Pancreas (tissue), 10 donors: ENCODE measurements around the gene PLCG2. TPM values are rescaled to one million over a fixed set of nuclear protein-coding genes. Genes with fewer than 3 reads are reported as not detected.
"Not testable (repeated sequence)": the region's sequence is repeated elsewhere in the genome, so short reads cannot be mapped to it uniquely, and the experiment has no call there.

Experiments used
- ATAC-seq, 4 donors: fragments of 200-7000 bp; cut with Tn5 transposase; one replicate each; pipeline versions ENCODE4 v1.8.0 to v1.9.1; 2020; ENCODE audit warnings: mild to moderate bottlenecking in 4 of 4, moderate library complexity in 4 of 4
- DNase-seq, 6 donors: peaks; one replicate each; pipeline ENCODE4 v3.0.0-alpha.2; 2020
- FAIRE-seq: peaks from 2 replicates; lab custom pipeline; 2012; peaks lifted over from hg19 to GRCh38; lab: Jason Lieb, UNC
- H3K27ac ChIP-seq, 4 donors: fragments of 200-600 bp; sonication (generic); 1 replicate in 3 of 4; 2 replicates in 1 of 4; pipeline versions ENCODE4 v1.5.0 to v1.8.0; 2020
- H3K27me3 ChIP-seq, 4 donors: fragments of 200-600 bp; one replicate each; pipeline ENCODE4 v1.8.0; 2021
- H3K36me3 ChIP-seq, 3 donors: fragments of 200-600 bp; sonication (generic) in 1 of 3; one replicate each; pipeline versions ENCODE4 v1.5.0 to v1.8.0; 2020 to 2021
- H3K4me1 ChIP-seq, 3 donors: fragments of 200-600 bp; one replicate each; pipeline ENCODE4 v1.8.0; 2021
- H3K4me3 ChIP-seq, 4 donors: fragments of 200-600 bp; sonication (generic) in 2 of 4; one replicate each; pipeline versions ENCODE4 v1.5.0 to v1.8.0; 2020 to 2021
- H3K9me3 ChIP-seq, 4 donors: fragments of 200-600 bp; one replicate each; pipeline ENCODE4 v1.8.0; 2021
- CTCF ChIP-seq, 4 donors: fragments of 200-600 bp; sonication (generic) in 3 of 4; IDR thresholded peaks; one replicate each; pipeline versions ENCODE4 v1.5.0 to v1.8.0; 2021; ENCODE audit warnings: antibody characterized with exemption in 4 of 4
- WGBS, 2 donors: extraction: QIAGEN DNeasy Blood & Tissue Kit; methylation state at CpG; one replicate each; pipeline ENCODE4 v1.1.7; 2013; 5-methylcytosine and 5-hydroxymethylcytosine counted together
- intact Hi-C, 3 donors: fragments of 100-400 bp; cut with DNase I; formaldehyde crosslinking; loops; one replicate each; pipeline versions ENCODE4 v1.11.1 to v1.14.2; 2022
- polyA plus RNA-seq, 2 donors: library from polyadenylated mRNA; stranded (reverse); fragments of 200-250 nt; gene quantifications; one replicate each; pipeline ENCODE4 v1.2.3, GENCODE V29; 2013
- total RNA-seq, 6 donors: library from RNA; stranded (reverse); fragmentation: NEBNext Ultra II Directional in 4 of 6; extraction: Animal tissue kit (Norgen Biotek cat#: 25700) in 4 of 6; gene quantifications; one replicate each; pipeline versions ENCODE4 v1.2.1 to v1.2.4, GENCODE V29; 2021 to 2023
- donor health status: healthy with polysubstance abuse.
- donor health status: DM: no; HTN: no; CAD: no; lungs with moderate emphysema.
- donor health status: DM: no; HTN: no; CAD: no.
- donor health status: control.
- donor health status: control.
- donor health status: Bipolar disorder and iron deficiency.
- donor health status: DM: yes; HTN: yes; CAD: no.
- donor health status: DM: no; HTN: no; CAD: no.
- donor health status: DM: no; HTN: no; CAD: no.
- donor health status: DM: yes; HTN: yes; CAD: no.

Gene PLCG2
- total and polyA plus RNA-seq, 8 donors, result 3.7 to 23.6 (median 8.0) TPM

- 62 to 70% methylated on average over 18 of the region's 18 CpGs for WGBS, 2 donors
- no peak overlapping the region for H3K4me3 ChIP-seq
- no peaks in the 10 kb centered on the region for H3K36me3 ChIP-seq
- FAIRE-seq, result no peak
- H3K4me1 ChIP-seq, result no peaks in the 10 kb centered on the region
- intact Hi-C loops, result no loop called here
- H3K27me3 ChIP-seq, result no peaks in the 10 kb centered on the region
- no peak for TF ChIP-seq CTCF (IDR thresholded peaks at IDR 0.05)
- H3K9me3 ChIP-seq, result no peaks in the 10 kb centered on the region
- DNase-seq, result peak in 1 of 6 donors; percentile 59
- peak in 2 of 4 donors; percentile 30 to 49 for ATAC-seq
- no peak overlapping the region for H3K27ac ChIP-seq
These were observed 40.2 kb upstream of the PLCG2 start for GRCh38 chr16:81738783-81739496.

GRCh38 chr16:81739503-81739902 lies 39.6 kb upstream of the PLCG2 start:
- FAIRE-seq, result no peak
- no peak for TF ChIP-seq CTCF (IDR thresholded peaks at IDR 0.05)
- Histone ChIP-seq H3K4me1 (no peaks in the 10 kb centered on the region), H3K27me3 (no peaks in the 10 kb centered on the region), H3K4me3 (no peak overlapping the region), H3K27ac (no peak overlapping the region), H3K9me3 (no peaks in the 10 kb centered on the region), H3K36me3 (no peaks in the 10 kb centered on the region)
- intact Hi-C loops, result no loop called here
- 68 to 78% methylated on average over 8 of the region's 8 CpGs for WGBS, 2 donors
- DNase-seq, result no peak
- no peak for ATAC-seq

- Histone ChIP-seq H3K27ac (no peak overlapping the region), H3K9me3 (no peaks in the 10 kb centered on the region), H3K27me3 (no peaks in the 10 kb centered on the region), H3K36me3 (no peaks in the 10 kb centered on the region), H3K4me1 (no peaks in the 10 kb centered on the region), H3K4me3 (no peak overlapping the region)
- ATAC-seq (no peak), FAIRE-seq (no peak), DNase-seq (no peak)
- no peak for TF ChIP-seq CTCF (IDR thresholded peaks at IDR 0.05)
- 52 to 66% methylated on average over 8 of the region's 8 CpGs for WGBS, 2 donors
- intact Hi-C loops, result loop anchor here in 1 of 3 donors (10.0 kb wide), 1 partner anchor 525 kb away; no protein-coding TSS in a partner anchor
These were observed 38.9 kb upstream of the PLCG2 start for GRCh38 chr16:81740169-81740568.

- H3K4me1 ChIP-seq, FAIRE-seq, H3K9me3 ChIP-seq, ATAC-seq, H3K27me3 ChIP-seq, H3K36me3 ChIP-seq, H3K27ac ChIP-seq, DNase-seq, H3K4me3 ChIP-seq: not testable (repeated sequence)
- 77 to 78% methylated on average over 6 of the region's 6 CpGs for WGBS, 2 donors
- intact Hi-C loops, result loop anchor here in 1 of 3 donors (10.0 kb wide), 1 partner anchor 527 kb away; no protein-coding TSS in a partner anchor
These were observed 37.7 kb upstream of the PLCG2 start for GRCh38 chr16:81741430-81741770.

- H3K27me3 ChIP-seq, result no peaks in the 10 kb centered on the region
- H3K9me3 ChIP-seq, result no peaks in the 10 kb centered on the region
- no peak for DNase-seq
- H3K4me1 ChIP-seq, result no peaks in the 10 kb centered on the region
- H3K4me3 ChIP-seq, result no peak overlapping the region
- WGBS, 2 donors, result 63 to 81% methylated on average over 4 of the region's 4 CpGs
- intact Hi-C loops, result loop anchor here in 1 of 3 donors (10.0 kb wide), 1 partner anchor 530 kb away; no protein-coding TSS in a partner anchor
- TF ChIP-seq CTCF (IDR thresholded peaks at IDR 0.05), result no peak
- no peaks in the 10 kb centered on the region for H3K36me3 ChIP-seq
- no peak for FAIRE-seq
- no peak for ATAC-seq
- H3K27ac ChIP-seq, result no peak overlapping the region
These were observed 34.7 kb upstream of the PLCG2 start for GRCh38 chr16:81744385-81744784.
